ENCODE measurements around the gene PTPRS. TPM values are rescaled to one million over a fixed set of nuclear protein-coding genes. Genes with fewer than 3 reads are reported as not detected.

Gene PTPRS
- total RNA-seq, 1 experiment from 2014 or later: 15.0 TPM

DNA sequence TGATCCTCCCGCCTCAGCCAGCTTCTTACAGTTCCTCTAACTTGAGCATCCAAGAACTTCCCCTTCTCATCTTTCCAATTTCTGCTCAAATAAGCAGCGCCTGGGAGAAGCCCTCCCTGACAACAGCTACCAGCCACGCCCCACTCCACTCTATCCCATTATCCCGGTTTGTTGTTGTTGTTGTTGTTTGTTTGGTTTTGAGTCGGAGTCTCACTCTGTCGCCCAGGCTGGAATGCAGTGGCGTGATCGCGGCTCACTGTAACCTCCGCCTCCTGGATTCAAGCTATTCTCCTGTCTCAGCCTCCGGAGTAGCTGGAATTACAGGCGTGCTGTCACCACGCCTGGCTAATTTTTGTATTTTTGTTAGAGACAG is 822 bp upstream of the PTPRS start:
- Mint-ChIP-seq H3K27me3 (ENCODE audit: insufficient read depth, unreplicated experiment) (peaks cover 45% of the 10 kb centered on the region), H3K4me3 (ENCODE audit: unreplicated experiment) (peak overlapping the region; percentile 72), H3K27ac (ENCODE audit: low read depth, unreplicated experiment) (no peak overlapping the region), H3K4me1 (ENCODE audit: insufficient read depth, unreplicated experiment) (peaks cover 14% of the 10 kb centered on the region), H3K36me3 (ENCODE audit: insufficient read depth, unreplicated experiment) (no peaks in the 10 kb centered on the region), H3K9me3 (ENCODE audit: unreplicated experiment) (no peaks in the 10 kb centered on the region)
- BruUV-seq (replicated peaks): no TSS peak
- DNase-seq (ENCODE audit: unreplicated experiment): no peak
- ChIA-PET CTCF (interaction anchor here (0.5 to 1.0 kb wide), 2 partner anchors 10 to 310 kb away, joined by 3 read pairs; no protein-coding TSS in a partner anchor), POLR2A (no interaction called here)
- intact Hi-C loops (cut with micrococcal nuclease): no loop called here
- TF ChIP-seq, protein P1, sequence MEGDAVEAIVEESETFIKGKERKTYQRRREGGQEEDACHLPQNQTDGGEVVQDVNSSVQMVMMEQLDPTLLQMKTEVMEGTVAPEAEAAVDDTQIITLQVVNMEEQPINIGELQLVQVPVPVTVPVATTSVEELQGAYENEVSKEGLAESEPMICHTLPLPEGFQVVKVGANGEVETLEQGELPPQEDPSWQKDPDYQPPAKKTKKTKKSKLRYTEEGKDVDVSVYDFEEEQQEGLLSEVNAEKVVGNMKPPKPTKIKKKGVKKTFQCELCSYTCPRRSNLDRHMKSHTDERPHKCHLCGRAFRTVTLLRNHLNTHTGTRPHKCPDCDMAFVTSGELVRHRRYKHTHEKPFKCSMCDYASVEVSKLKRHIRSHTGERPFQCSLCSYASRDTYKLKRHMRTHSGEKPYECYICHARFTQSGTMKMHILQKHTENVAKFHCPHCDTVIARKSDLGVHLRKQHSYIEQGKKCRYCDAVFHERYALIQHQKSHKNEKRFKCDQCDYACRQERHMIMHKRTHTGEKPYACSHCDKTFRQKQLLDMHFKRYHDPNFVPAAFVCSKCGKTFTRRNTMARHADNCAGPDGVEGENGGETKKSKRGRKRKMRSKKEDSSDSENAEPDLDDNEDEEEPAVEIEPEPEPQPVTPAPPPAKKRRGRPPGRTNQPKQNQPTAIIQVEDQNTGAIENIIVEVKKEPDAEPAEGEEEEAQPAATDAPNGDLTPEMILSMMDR (IDR thresholded peaks at IDR 0.05; ENCODE audit: unreplicated experiment): no peak

GRCh38 chr19:5339950-5340636 is 519 bp downstream of the PTPRS start:
- ChIA-PET CTCF (interaction anchor here (0.6 to 1.2 kb wide), 2 partner anchors 22 to 24 kb away, joined by 4 to 5 read pairs; no protein-coding TSS in a partner anchor), POLR2A (no interaction called here)
- Mint-ChIP-seq H3K27ac (ENCODE audit: low read depth, unreplicated experiment) (no peak overlapping the region), H3K4me3 (ENCODE audit: unreplicated experiment) (peak overlapping the region; percentile 72), H3K4me1 (ENCODE audit: insufficient read depth, unreplicated experiment) (peaks cover 6% of the 10 kb centered on the region), H3K36me3 (ENCODE audit: insufficient read depth, unreplicated experiment) (no peaks in the 10 kb centered on the region), H3K27me3 (ENCODE audit: insufficient read depth, unreplicated experiment) (peaks cover 52% of the 10 kb centered on the region), H3K9me3 (ENCODE audit: unreplicated experiment) (no peaks in the 10 kb centered on the region)
- TF ChIP-seq, protein P1 (IDR thresholded peaks at IDR 0.05; ENCODE audit: unreplicated experiment): peak; percentile 12
- no peak for DNase-seq (ENCODE audit: unreplicated experiment)
- intact Hi-C loops (cut with micrococcal nuclease): no loop called here
- BruUV-seq (replicated peaks): no TSS peak

GRCh38 chr19:5339198-5339949 is 1.2 kb downstream of the PTPRS start:
- intact Hi-C loops (cut with micrococcal nuclease): no loop called here
- no TSS peak for BruUV-seq (replicated peaks)

More at GRCh38 chr19:5339198-5339949, 1.2 kb downstream of the PTPRS start:
- Mint-ChIP-seq H3K36me3 (ENCODE audit: insufficient read depth, unreplicated experiment) (no peaks in the 10 kb centered on the region), H3K27me3 (ENCODE audit: insufficient read depth, unreplicated experiment) (peaks cover 56% of the 10 kb centered on the region), H3K4me1 (ENCODE audit: insufficient read depth, unreplicated experiment) (peaks cover 6% of the 10 kb centered on the region), H3K4me3 (ENCODE audit: unreplicated experiment) (peak overlapping the region; percentile 62), H3K9me3 (ENCODE audit: unreplicated experiment) (no peaks in the 10 kb centered on the region), H3K27ac (ENCODE audit: low read depth, unreplicated experiment) (no peak overlapping the region)
- TF ChIP-seq, protein P1 (IDR thresholded peaks at IDR 0.05; ENCODE audit: unreplicated experiment): no peak
- ChIA-PET POLR2A (no interaction called here), CTCF (interaction anchor here (0.7 kb wide), 1 partner anchor 18 kb away, joined by 3 read pairs; no protein-coding TSS in a partner anchor)
- DNase-seq (ENCODE audit: unreplicated experiment): no peak

All from MCF 10A (cell line).